ENCODE measurements around the gene RAPGEF4.
"Not testable (repeated sequence)": the region's sequence is repeated elsewhere in the genome, so short reads cannot be mapped to it uniquely, and the experiment has no call there.

Gene RAPGEF4

GRCh38 chr2:173027181-173028128, 291.8 kb downstream of the RAPGEF4 start:
- peak; percentile 78 to 90 for DNase-seq
- TF ChIP-seq POLR2A (IDR thresholded peaks at IDR 0.05; ENCODE audit: low read length) = no peak
- TF ChIP-seq GATA1 (IDR thresholded peaks at IDR 0.05; ENCODE audit: low read depth, low read length) = no peak

- DNase-seq = no peak
- no peak for TF ChIP-seq POLR2A (IDR thresholded peaks at IDR 0.05; ENCODE audit: low read length)
- no peak for TF ChIP-seq GATA1 (IDR thresholded peaks at IDR 0.05; ENCODE audit: low read depth, low read length)
These were observed 292.5 kb downstream of the RAPGEF4 start for GRCh38 chr2:173028141-173028540.

GRCh38 chr2:173028671-173029070, 293.0 kb downstream of the RAPGEF4 start:
- DNase-seq = no peak

GRCh38 chr2:173030561-173031490, 295.2 kb downstream of the RAPGEF4 start:
- TF ChIP-seq GATA1 (IDR thresholded peaks at IDR 0.05; ENCODE audit: low read depth, low read length) (no peak), POLR2A (IDR thresholded peaks at IDR 0.05; ENCODE audit: low read length) (no peak)
- no peak for DNase-seq

More at GRCh38 chr2:173028671-173029070, 293.0 kb downstream of the RAPGEF4 start:
- TF ChIP-seq POLR2A (IDR thresholded peaks at IDR 0.05; ENCODE audit: low read length) (no peak), GATA1 (IDR thresholded peaks at IDR 0.05; ENCODE audit: low read depth, low read length) (no peak)

GRCh38 chr2:173032032-173032431, 296.4 kb downstream of the RAPGEF4 start:
- no peak for TF ChIP-seq POLR2A (IDR thresholded peaks at IDR 0.05; ENCODE audit: low read length)
- TF ChIP-seq GATA1 (IDR thresholded peaks at IDR 0.05; ENCODE audit: low read depth, low read length) = no peak

GRCh38 chr2:173033084-173033483, 297.4 kb downstream of the RAPGEF4 start:
- no peak for DNase-seq
- TF ChIP-seq GATA1 (IDR thresholded peaks at IDR 0.05; ENCODE audit: low read depth, low read length) (no peak), POLR2A (IDR thresholded peaks at IDR 0.05; ENCODE audit: low read length) (no peak)

More at GRCh38 chr2:173032032-173032431, 296.4 kb downstream of the RAPGEF4 start:
- no peak for DNase-seq

GRCh38 chr2:173034143-173034542, 298.5 kb downstream of the RAPGEF4 start:
- no peak for TF ChIP-seq GATA1 (IDR thresholded peaks at IDR 0.05; ENCODE audit: low read depth, low read length)
- TF ChIP-seq POLR2A (IDR thresholded peaks at IDR 0.05; ENCODE audit: low read length) = no peak
- DNase-seq = no peak

GRCh38 chr2:173037245-173038120, 301.8 kb downstream of the RAPGEF4 start:
- DNase-seq = no peak
- TF ChIP-seq POLR2A (IDR thresholded peaks at IDR 0.05; ENCODE audit: low read length) = no peak
- TF ChIP-seq GATA1 (IDR thresholded peaks at IDR 0.05; ENCODE audit: low read depth, low read length) = no peak

GRCh38 chr2:173038257-173038656, 302.6 kb downstream of the RAPGEF4 start:
- DNase-seq = not testable (repeated sequence)

- DNase-seq = no peak
- TF ChIP-seq POLR2A (IDR thresholded peaks at IDR 0.05; ENCODE audit: low read length) (no peak), GATA1 (IDR thresholded peaks at IDR 0.05; ENCODE audit: low read depth, low read length) (no peak)
These were observed 305.1 kb downstream of the RAPGEF4 start for GRCh38 chr2:173040729-173041128.

GRCh38 chr2:173043476-173043875, 307.8 kb downstream of the RAPGEF4 start:
- no peak for DNase-seq
- TF ChIP-seq POLR2A (IDR thresholded peaks at IDR 0.05; ENCODE audit: low read length) = no peak

GRCh38 chr2:173043897-173044519, 308.4 kb downstream of the RAPGEF4 start:
- TF ChIP-seq POLR2A (IDR thresholded peaks at IDR 0.05; ENCODE audit: low read length) (no peak), GATA1 (IDR thresholded peaks at IDR 0.05; ENCODE audit: low read depth, low read length) (no peak)
- no peak for DNase-seq

- DNase-seq = no peak
- no peak for TF ChIP-seq GATA1 (IDR thresholded peaks at IDR 0.05; ENCODE audit: low read depth, low read length)
- TF ChIP-seq POLR2A (IDR thresholded peaks at IDR 0.05; ENCODE audit: low read length) = no peak
These were observed 309.0 kb downstream of the RAPGEF4 start for GRCh38 chr2:173044686-173045085.

All from erythroblast (primary cell).